GM12891 (cell line): ENCODE data around the gene RAB6B.

Experiments used
- PAX5 ChIP-seq: IDR thresholded peaks from 2 replicates; pipeline ENCODE4 v1.6.1; 2011; ENCODE audit warnings: low read length, moderate library complexity, mild to moderate bottlenecking; ENCODE audit not compliant: insufficient read depth, severe bottlenecking
- POLR2A ChIP-seq: IDR thresholded peaks from 2 replicates; pipeline ENCODE4 v1.6.1; 2011; ENCODE audit warnings: low read depth, low read length, control low read depth
- POLR2AphosphoS5 ChIP-seq: IDR thresholded peaks from 2 replicates; pipeline ENCODE4 v1.6.1; 2011; ENCODE audit warnings: low read depth, low read length, control low read depth
- SPI1 ChIP-seq: IDR thresholded peaks from 2 replicates; pipeline ENCODE4 v1.6.1; 2011; ENCODE audit warnings: low read depth, low read length, control low read depth
- TAF1 ChIP-seq: IDR thresholded peaks from 2 replicates; pipeline ENCODE4 v1.6.1; 2011; ENCODE audit warnings: low read depth, low read length, control low read depth

- no peak for TF ChIP-seq TAF1
- no peak for TF ChIP-seq SPI1
- TF ChIP-seq POLR2AphosphoS5: no peak
- TF ChIP-seq POLR2A: no peak
- TF ChIP-seq PAX5: no peak
Measured at GRCh38 chr3:133779626-133780203, 116.0 kb downstream of the RAB6B start.
